Liver (tissue), 9 donors: ENCODE results near the gene CACTIN. TPM values are rescaled to one million over a fixed set of nuclear protein-coding genes. Genes with fewer than 3 reads are reported as not detected.

ENCODE experiments used
- DNase-seq: peaks from one replicate; pipeline ENCODE4 v3.0.0-alpha.2; 2017; ENCODE audit warnings: low spot score
- H3K27ac ChIP-seq, 2 donors: one replicate each; pipeline ENCODE4 v1.7.0; 2013; ENCODE audit warnings: inconsistent platforms in 2 of 2, low read length in 2 of 2, control low read depth in 1 of 2, low read depth in 1 of 2, mild to moderate bottlenecking in 1 of 2
- H3K27me3 ChIP-seq, 4 donors: one replicate each; pipeline versions ENCODE4 v1.6.1 to v1.7.0; 2013; ENCODE audit warnings: low read length in 3 of 4, inconsistent platforms in 1 of 4, mild to moderate bottlenecking in 1 of 4, moderate library complexity in 1 of 4; ENCODE audit not compliant: control insufficient read depth in 4 of 4, insufficient read depth in 4 of 4
- H3K36me3 ChIP-seq, 4 donors: one replicate each; pipeline versions ENCODE4 v1.6.1 to v1.7.0; 2013; ENCODE audit warnings: low read length in 3 of 4, mild to moderate bottlenecking in 3 of 4, low read depth in 1 of 4, moderate library complexity in 1 of 4; ENCODE audit not compliant: control insufficient read depth in 4 of 4, insufficient read depth in 3 of 4
- H3K4me1 ChIP-seq, 4 donors: one replicate each; pipeline versions ENCODE4 v1.6.1 to v1.7.0; 2013; ENCODE audit warnings: low read length in 3 of 4, mild to moderate bottlenecking in 3 of 4, moderate library complexity in 1 of 4; ENCODE audit not compliant: control insufficient read depth in 4 of 4, insufficient read depth in 4 of 4
- H3K4me3 ChIP-seq, 3 donors: one replicate each; pipeline versions ENCODE4 v1.6.1 to v1.7.0; 2013; ENCODE audit warnings: low read length in 3 of 3, control low read depth in 1 of 3, low read depth in 1 of 3, mild to moderate bottlenecking in 1 of 3
- H3K9ac ChIP-seq, 2 donors: one replicate each; pipeline ENCODE4 v1.7.0; 2013; ENCODE audit warnings: low read length in 2 of 2, mild to moderate bottlenecking in 2 of 2, moderate library complexity in 2 of 2, control low read depth in 1 of 2, low read depth in 1 of 2
- H3K9me3 ChIP-seq, 4 donors: one replicate each; pipeline versions ENCODE4 v1.6.1 to v1.7.0; 2013; ENCODE audit warnings: low read length in 3 of 4; ENCODE audit not compliant: control insufficient read depth in 4 of 4
- ATF3 ChIP-seq: IDR thresholded peaks from 2 replicates; pipeline ENCODE4 v1.6.1; 2016; ENCODE audit warnings: antibody characterized with exemption
- CTCF ChIP-seq: fragments of 150-350 bp; IDR thresholded peaks from 2 replicates; pipeline ENCODE4 v1.5.1; 2017; ENCODE audit warnings: improper control_type of control experiment, low read depth, low read length; ENCODE audit not compliant: missing input control
- EGR1 ChIP-seq, 2 donors: IDR thresholded peaks; 2 replicates each; pipeline ENCODE4 v1.6.1; 2016 to 2018; ENCODE audit warnings: antibody characterized with exemption in 2 of 2, low read depth in 2 of 2
- FOXA1 ChIP-seq: IDR thresholded peaks from 2 replicates; pipeline ENCODE4 v1.6.1; 2016; ENCODE audit warnings: antibody characterized with exemption
- FOXA2 ChIP-seq: IDR thresholded peaks from 2 replicates; pipeline ENCODE4 v1.6.1; 2016; ENCODE audit warnings: antibody characterized with exemption
- GABPA ChIP-seq, 2 donors: IDR thresholded peaks in 1 of 2; conservative IDR thresholded peaks in 1 of 2; 2 replicates each; pipeline ENCODE4 v1.6.1; 2016; ENCODE audit warnings: antibody characterized with exemption in 2 of 2, mild to moderate bottlenecking in 1 of 2, moderate library complexity in 1 of 2
- HNF4A ChIP-seq, 2 donors: conservative IDR thresholded peaks; 2 replicates each; pipeline ENCODE4 v1.6.1; 2016; ENCODE audit warnings: antibody characterized with exemption in 2 of 2, mild to moderate bottlenecking in 2 of 2
- HNF4G ChIP-seq: IDR thresholded peaks from 2 replicates; pipeline ENCODE4 v1.6.1; 2016; ENCODE audit warnings: antibody characterized with exemption
- JUND ChIP-seq, 2 donors: IDR thresholded peaks; 2 replicates each; pipeline ENCODE4 v1.6.1; 2016; ENCODE audit warnings: antibody characterized with exemption in 2 of 2
- MAX ChIP-seq: IDR thresholded peaks from 2 replicates; pipeline ENCODE4 v1.6.1; 2016; ENCODE audit warnings: antibody characterized with exemption
- NR2F2 ChIP-seq: IDR thresholded peaks from 2 replicates; pipeline ENCODE4 v1.6.1; 2016; ENCODE audit warnings: antibody characterized with exemption
- RAD21 ChIP-seq, 2 donors: IDR thresholded peaks; 2 replicates each; pipeline ENCODE4 v1.6.1; 2016; ENCODE audit warnings: antibody characterized with exemption in 2 of 2, mild to moderate bottlenecking in 2 of 2
- REST ChIP-seq: IDR thresholded peaks from 2 replicates; pipeline ENCODE4 v1.6.1; 2016; ENCODE audit warnings: antibody characterized with exemption, mild to moderate bottlenecking
- RXRA ChIP-seq, 2 donors: IDR thresholded peaks; 2 replicates each; pipeline ENCODE4 v1.6.1; 2017 to 2018; ENCODE audit warnings: antibody characterized with exemption in 2 of 2, mild to moderate bottlenecking in 1 of 2
- SP1 ChIP-seq: IDR thresholded peaks from 2 replicates; pipeline ENCODE4 v1.6.1; 2018; ENCODE audit warnings: antibody characterized with exemption, mild to moderate bottlenecking
- TAF1 ChIP-seq: conservative IDR thresholded peaks from 2 replicates; pipeline ENCODE4 v1.6.1; 2016; ENCODE audit warnings: antibody characterized with exemption, mild to moderate bottlenecking
- YY1 ChIP-seq: IDR thresholded peaks from 2 replicates; pipeline ENCODE4 v1.6.1; 2016; ENCODE audit warnings: antibody characterized with exemption, mild to moderate bottlenecking
- ZBTB33 ChIP-seq: IDR thresholded peaks from 2 replicates; pipeline ENCODE4 v1.6.1; 2016; ENCODE audit warnings: antibody characterized with exemption
- WGBS: extraction: QIAGEN DNeasy Blood & Tissue Kit; methylation state at CpG from one replicate; pipeline ENCODE4 v1.1.7; 2013; 5-methylcytosine and 5-hydroxymethylcytosine counted together
- polyA plus RNA-seq, 2 donors: library from polyadenylated mRNA; stranded (reverse) in 1 of 2; unstranded in 1 of 2; fragments of 200-250 nt in 1 of 2; fragments of >200 nt in 1 of 2; fragmentation: Nextera tagmentation in 1 of 2; extraction: Ambion mirVana in 1 of 2; gene quantifications; one replicate each; pipeline versions ENCODE4 v1.2.1 to v1.2.3, GENCODE V29; 2013 to 2015
- total RNA-seq, 2 donors: library from RNA; depleted of rRNA; stranded (reverse); fragments of >200 nt; gene quantifications; one replicate each; pipeline ENCODE4 v1.2.3, GENCODE V29; 2014
- donor health status: healthy.
- donor health status: healthy.
- donor health status: healthy.
- donor health status: healthy.
- donor health status: healthy.

CACTIN gene
- total and polyA plus RNA-seq, 4 donors = 1.9 to 13.2 (median 10.0) TPM

- H3K9me3 ChIP-seq = no peaks in the 10 kb centered on the region
- no peak overlapping the region for H3K9ac ChIP-seq
- H3K36me3 ChIP-seq = peaks cover 0 to 6% (median 2%) of the 10 kb centered on the region in 4 donors
- peaks cover 9 to 24% (median 18%) of the 10 kb centered on the region in 4 donors for H3K4me1 ChIP-seq
- no peak overlapping the region for H3K27ac ChIP-seq
- no peak overlapping the region for H3K4me3 ChIP-seq
- TF ChIP-seq NR2F2 (no peak), TAF1 (no peak), ATF3 (no peak), FOXA2 (no peak), CTCF (no peak), GABPA (IDR thresholded peaks at IDR 0.05 in 1 of 2, conservative IDR thresholded peaks at IDR 0.05 in 1 of 2) (no peak), REST (no peak), RAD21 (IDR thresholded peaks at IDR 0.05) (no peak), HNF4A (conservative IDR thresholded peaks at IDR 0.05) (no peak), MAX (no peak), HNF4G (no peak), SP1 (no peak), FOXA1 (no peak), RXRA (IDR thresholded peaks at IDR 0.05) (no peak), JUND (IDR thresholded peaks at IDR 0.05) (no peak), YY1 (no peak), EGR1 (IDR thresholded peaks at IDR 0.05; ENCODE audit: low read depth in 2 of 2) (no peak), ZBTB33 (no peak)
- DNase-seq = no peak
- 93% methylated on average over 21 of the region's 21 CpGs for WGBS
- no peaks in the 10 kb centered on the region for H3K27me3 ChIP-seq
These were observed 19.1 kb upstream of the CACTIN start for GRCh38 chr19:3645726-3646125.

- Histone ChIP-seq H3K36me3 (peaks cover 0 to 6% (median 2%) of the 10 kb centered on the region in 4 donors), H3K27ac (peak overlapping the region in 1 of 2 donors; percentile 9), H3K4me3 (no peak overlapping the region), H3K27me3 (no peaks in the 10 kb centered on the region), H3K9me3 (no peaks in the 10 kb centered on the region), H3K9ac (no peak overlapping the region), H3K4me1 (peaks cover 7 to 19% (median 15%) of the 10 kb centered on the region in 4 donors)
- no peak for DNase-seq
- WGBS = 58% methylated on average over 11 of the region's 11 CpGs
- TF ChIP-seq CTCF = no peak
- no peak for TF ChIP-seq EGR1 (IDR thresholded peaks at IDR 0.05; ENCODE audit: low read depth in 2 of 2)
- TF ChIP-seq ATF3 = no peak
- TF ChIP-seq GABPA (IDR thresholded peaks at IDR 0.05 in 1 of 2, conservative IDR thresholded peaks at IDR 0.05 in 1 of 2) = no peak
- TF ChIP-seq RAD21 (IDR thresholded peaks at IDR 0.05) = no peak
- TF ChIP-seq HNF4G = no peak
- TF ChIP-seq TAF1 = no peak
These were observed 18.4 kb upstream of the CACTIN start for GRCh38 chr19:3645067-3645396.
